ENCODE data around the gene KIF21B.

DNA sequence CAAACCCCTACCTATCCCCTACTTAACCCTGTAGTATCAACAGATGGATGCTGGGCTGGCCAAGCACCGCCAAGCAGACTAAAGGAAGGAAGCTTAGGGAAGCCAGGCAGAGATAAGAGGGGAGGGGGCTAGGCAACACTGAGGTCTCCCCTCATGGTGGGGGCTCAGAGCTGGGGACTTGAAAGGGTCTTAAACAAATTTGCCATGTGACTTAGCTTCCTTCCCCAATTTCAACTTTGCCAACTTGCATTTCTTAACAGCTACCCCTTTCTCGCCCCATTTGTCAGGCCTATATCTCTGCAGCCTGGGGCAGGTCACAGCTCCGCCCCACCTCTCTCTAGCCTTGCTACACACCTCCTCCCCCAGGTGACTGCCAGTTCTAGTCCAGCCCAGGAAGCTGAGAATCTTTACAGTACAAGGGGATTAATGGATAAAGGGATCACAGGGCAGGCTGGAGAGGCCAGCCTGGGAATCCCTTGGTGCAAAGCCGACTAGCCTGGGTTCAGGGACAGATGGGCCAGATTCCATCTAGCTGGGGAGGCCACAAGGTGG lies 3.4 kb downstream of the KIF21B start:
- TF ChIP-seq, protein P1, sequence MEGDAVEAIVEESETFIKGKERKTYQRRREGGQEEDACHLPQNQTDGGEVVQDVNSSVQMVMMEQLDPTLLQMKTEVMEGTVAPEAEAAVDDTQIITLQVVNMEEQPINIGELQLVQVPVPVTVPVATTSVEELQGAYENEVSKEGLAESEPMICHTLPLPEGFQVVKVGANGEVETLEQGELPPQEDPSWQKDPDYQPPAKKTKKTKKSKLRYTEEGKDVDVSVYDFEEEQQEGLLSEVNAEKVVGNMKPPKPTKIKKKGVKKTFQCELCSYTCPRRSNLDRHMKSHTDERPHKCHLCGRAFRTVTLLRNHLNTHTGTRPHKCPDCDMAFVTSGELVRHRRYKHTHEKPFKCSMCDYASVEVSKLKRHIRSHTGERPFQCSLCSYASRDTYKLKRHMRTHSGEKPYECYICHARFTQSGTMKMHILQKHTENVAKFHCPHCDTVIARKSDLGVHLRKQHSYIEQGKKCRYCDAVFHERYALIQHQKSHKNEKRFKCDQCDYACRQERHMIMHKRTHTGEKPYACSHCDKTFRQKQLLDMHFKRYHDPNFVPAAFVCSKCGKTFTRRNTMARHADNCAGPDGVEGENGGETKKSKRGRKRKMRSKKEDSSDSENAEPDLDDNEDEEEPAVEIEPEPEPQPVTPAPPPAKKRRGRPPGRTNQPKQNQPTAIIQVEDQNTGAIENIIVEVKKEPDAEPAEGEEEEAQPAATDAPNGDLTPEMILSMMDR (conservative IDR thresholded peaks at IDR 0.05; ENCODE audit: low read depth, low read length): no peak
- TF ChIP-seq EZH2 (IDR thresholded peaks at IDR 0.05; ENCODE audit: borderline replicate concordance, low read depth, low read length, poor library complexity, severe bottlenecking): no peak

Measured in A673 (cell line).